Measurements from ENCODE around the gene MND1. TPM values are rescaled to one million over a fixed set of nuclear protein-coding genes. Genes with fewer than 3 reads are reported as not detected.
"Not testable (repeated sequence)": the region's sequence is repeated elsewhere in the genome, so short reads cannot be mapped to it uniquely, and the experiment has no call there.

Gene MND1
- total RNA-seq, 4 donors from 2014 or later: 2.3 to 4.2 (median 3.8) TPM

GRCh38 chr4:153450544-153450917 lies 106.0 kb downstream of the MND1 start:
- 74 to 82% methylated on average over 5 of the region's 5 CpGs for WGBS, 2 donors
- peaks cover 0 to 21% (median 4%) of the 10 kb centered on the region in 3 donors for H3K4me1 ChIP-seq
- H3K9me3 ChIP-seq: no peaks in the 10 kb centered on the region
- H3K36me3 ChIP-seq: no peaks in the 10 kb centered on the region
- no peak overlapping the region for H3K4me3 ChIP-seq
- no peak overlapping the region for H3K27ac ChIP-seq
- no peak for DNase-seq
- TF ChIP-seq POLR2A (IDR thresholded peaks at IDR 0.05) (no peak), CTCF (IDR thresholded peaks at IDR 0.05) (no peak)
- intact Hi-C loops (cut with DNase I): no loop called here
- H3K27me3 ChIP-seq: no peaks in the 10 kb centered on the region

GRCh38 chr4:153451145-153451544 lies 106.7 kb downstream of the MND1 start:
- H3K36me3 ChIP-seq; intact Hi-C loops (cut with DNase I); H3K9me3 ChIP-seq; DNase-seq; H3K27ac ChIP-seq; H3K27me3 ChIP-seq; H3K4me3 ChIP-seq: not testable (repeated sequence)
- H3K4me1 ChIP-seq: peaks cover 0 to 21% (median 4%) of the 10 kb centered on the region in 3 donors
- 44 to 75% methylated on average over 4 to 12 of the region's 13 CpGs for WGBS, 2 donors

GRCh38 chr4:153451911-153452657 lies 107.6 kb downstream of the MND1 start:
- Histone ChIP-seq H3K4me1 (peaks cover 0 to 21% (median 4%) of the 10 kb centered on the region in 3 donors), H3K27me3 (no peaks in the 10 kb centered on the region), H3K27ac (no peak overlapping the region), H3K9me3 (no peaks in the 10 kb centered on the region), H3K36me3 (no peaks in the 10 kb centered on the region), H3K4me3 (no peak overlapping the region)
- no peak for DNase-seq
- WGBS, 2 donors: 84% methylated on average over 21 to 22 of the region's 27 CpGs
- TF ChIP-seq CTCF (IDR thresholded peaks at IDR 0.05) (no peak), POLR2A (IDR thresholded peaks at IDR 0.05) (no peak)
- intact Hi-C loops (cut with DNase I): no loop called here

GRCh38 chr4:153452658-153453378 lies 108.3 kb downstream of the MND1 start:
- no peaks in the 10 kb centered on the region for H3K27me3 ChIP-seq
- WGBS, 2 donors: 80 to 93% methylated on average over 3 to 4 of the region's 4 CpGs
- TF ChIP-seq CTCF (IDR thresholded peaks at IDR 0.05): no peak
- TF ChIP-seq POLR2A (IDR thresholded peaks at IDR 0.05): no peak
- DNase-seq: no peak
- H3K4me1 ChIP-seq: peaks cover 0 to 17% (median 4%) of the 10 kb centered on the region in 3 donors
- H3K27ac ChIP-seq: no peak overlapping the region
- H3K9me3 ChIP-seq: no peaks in the 10 kb centered on the region
- intact Hi-C loops (cut with DNase I): no loop called here
- no peak overlapping the region for H3K4me3 ChIP-seq
- no peaks in the 10 kb centered on the region for H3K36me3 ChIP-seq

GRCh38 chr4:153453402-153453801 lies 108.9 kb downstream of the MND1 start:
- DNase-seq: no peak
- Histone ChIP-seq H3K9me3 (no peaks in the 10 kb centered on the region), H3K4me3 (no peak overlapping the region), H3K4me1 (peaks cover 0 to 12% (median 4%) of the 10 kb centered on the region in 3 donors), H3K27ac (no peak overlapping the region), H3K27me3 (no peaks in the 10 kb centered on the region), H3K36me3 (no peaks in the 10 kb centered on the region)
- WGBS, 2 donors: 60 to 80% methylated on average over 3 to 8 of the region's 8 CpGs
- TF ChIP-seq POLR2A (IDR thresholded peaks at IDR 0.05): no peak
- no peak for TF ChIP-seq CTCF (IDR thresholded peaks at IDR 0.05)
- intact Hi-C loops (cut with DNase I): no loop called here

Data from esophagus squamous epithelium (tissue), 5 donors.